ENCODE results near the gene POLR1A.

The POLR1A gene

GRCh38 chr2:86105252-86105968, at the start of gene POLR1A:
POLR1A (minus strand) TSS chr2:86105886; CDS start chr2:86105776, 110 bp downstream.
- DNase-seq: peak; percentile 90

GRCh38 chr2:86150502-86150901, 44.8 kb upstream of the POLR1A start:
- DNase-seq: no peak

GRCh38 chr2:86147793-86148192, 42.1 kb upstream of the POLR1A start:
- DNase-seq: no peak

DNA sequence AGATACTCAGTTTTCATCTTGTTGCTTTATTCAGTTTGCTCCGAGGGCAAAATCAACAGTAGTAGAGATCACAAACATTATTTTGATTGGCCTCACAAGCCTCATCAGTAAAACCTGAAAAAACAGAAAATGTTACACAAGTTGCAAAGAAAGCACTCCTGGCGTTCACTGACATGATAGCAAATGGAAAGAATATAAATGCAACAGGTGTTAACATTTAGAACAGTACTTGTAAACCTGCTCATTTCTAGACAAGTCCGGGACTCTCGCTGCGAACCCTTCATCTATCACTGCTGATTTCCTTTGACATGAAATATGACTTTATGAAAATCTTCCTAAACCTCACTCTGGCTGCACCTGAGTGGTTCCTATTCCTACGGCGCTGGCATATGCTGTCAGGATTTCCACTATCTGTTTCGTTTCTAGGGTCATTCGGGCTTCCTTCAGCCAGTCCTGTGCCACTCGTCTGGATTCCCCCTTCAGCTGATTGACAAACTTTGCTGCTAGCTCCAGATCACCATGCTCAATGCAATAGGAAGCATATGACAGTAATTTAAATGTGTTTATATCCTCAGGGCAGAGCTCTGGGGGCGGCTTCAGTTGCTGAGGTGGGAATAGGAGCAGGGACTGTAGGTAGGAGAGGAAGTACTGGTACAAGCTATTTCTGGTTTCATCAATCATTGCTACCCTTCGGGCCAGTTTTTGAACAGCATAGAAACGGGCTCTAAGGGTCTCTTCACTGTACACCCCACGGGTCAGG, 38.4 kb upstream of the POLR1A start:
- DNase-seq: no peak

DNA sequence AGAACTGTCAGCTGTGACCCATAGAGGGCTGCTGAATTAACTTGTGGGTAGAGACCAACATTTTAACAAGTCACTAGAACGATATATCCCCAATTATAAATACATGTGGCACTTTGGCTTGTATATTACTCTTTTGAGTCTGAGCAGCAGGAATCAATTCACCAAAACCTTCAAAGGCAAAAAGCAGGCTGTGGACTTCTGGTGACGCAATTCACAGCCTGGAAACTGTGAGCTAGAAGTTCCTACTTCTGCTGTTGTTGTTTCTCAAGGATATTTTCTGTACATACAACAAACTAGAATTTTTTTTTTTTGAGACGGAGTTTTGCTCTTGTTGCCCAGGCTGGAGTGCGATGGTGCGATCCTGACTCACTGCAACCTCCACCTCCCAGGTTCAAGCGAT, 37.6 kb upstream of the POLR1A start:
- peak; percentile 71 for DNase-seq

DNA sequence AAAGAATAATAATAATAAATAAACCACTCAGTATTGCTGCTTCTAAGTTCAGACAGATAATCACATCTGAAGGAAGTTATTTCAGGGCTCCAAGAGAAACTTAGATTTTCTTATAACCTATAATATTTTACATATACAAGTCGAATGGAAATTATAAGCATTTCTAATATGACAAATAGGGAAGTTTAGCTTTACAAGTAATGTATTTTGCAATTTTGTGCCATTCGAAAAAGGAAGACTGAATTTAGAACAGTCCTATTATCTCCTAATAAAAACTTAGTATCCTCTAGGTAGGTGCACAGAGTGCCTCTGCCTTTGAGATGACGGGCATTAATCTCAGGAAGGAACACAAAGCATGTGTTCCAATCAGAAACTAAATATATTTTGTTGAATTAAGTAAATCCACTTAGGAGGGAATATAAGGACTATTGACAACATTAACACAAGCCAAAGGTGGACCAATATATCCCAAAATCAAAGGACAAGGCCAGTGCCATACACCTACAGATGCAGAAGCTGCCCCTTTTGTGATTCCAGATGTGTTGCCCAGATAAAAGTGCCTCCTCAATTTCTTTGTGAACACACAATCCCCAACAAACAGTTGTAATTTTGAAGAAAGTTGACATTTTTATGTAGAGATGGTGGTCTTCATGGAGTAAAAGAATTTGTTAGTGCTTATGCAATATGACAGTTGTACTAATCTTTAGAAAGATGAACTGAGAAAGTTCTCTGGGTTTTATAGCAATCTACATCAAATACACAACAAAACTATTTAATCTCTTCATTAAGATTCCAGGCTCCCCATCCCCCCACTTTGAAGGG, 37.0 kb upstream of the POLR1A start:
- peak; percentile 61 for DNase-seq

GRCh38 chr2:86140969-86141392, 35.3 kb upstream of the POLR1A start:
- DNase-seq: peak; percentile 29

- DNase-seq: no peak
Measured at GRCh38 chr2:86139981-86140380, 34.3 kb upstream of the POLR1A start.

- DNase-seq: no peak
Measured at GRCh38 chr2:86138736-86139625, 33.3 kb upstream of the POLR1A start.

- DNase-seq: no peak
Measured at GRCh38 chr2:86136141-86136540, 30.5 kb upstream of the POLR1A start.

- DNase-seq: no peak
Measured at GRCh38 chr2:86135653-86136052, 30.0 kb upstream of the POLR1A start.

DNA sequence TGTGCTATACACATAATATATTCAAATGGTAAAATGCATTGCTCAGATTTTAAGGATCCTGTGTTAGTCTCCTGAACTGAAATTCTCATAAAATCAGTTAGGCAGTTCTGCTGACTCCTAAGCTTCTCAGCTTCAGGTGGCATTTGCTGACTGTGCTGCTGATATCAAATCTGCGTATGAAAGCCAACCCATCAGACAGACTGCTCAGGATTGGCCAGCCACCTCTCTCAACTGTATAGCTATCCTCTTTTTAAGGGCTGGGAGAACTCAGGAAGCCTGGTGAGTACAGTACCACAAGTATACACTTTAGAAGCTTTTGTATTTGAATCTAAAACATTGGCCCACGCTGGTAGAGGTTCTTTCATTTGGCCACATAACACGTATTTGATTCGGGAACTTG, 29.0 kb upstream of the POLR1A start:
- DNase-seq: no peak

GRCh38 chr2:86124683-86125082, 19.0 kb upstream of the POLR1A start:
- no peak for DNase-seq

DNA sequence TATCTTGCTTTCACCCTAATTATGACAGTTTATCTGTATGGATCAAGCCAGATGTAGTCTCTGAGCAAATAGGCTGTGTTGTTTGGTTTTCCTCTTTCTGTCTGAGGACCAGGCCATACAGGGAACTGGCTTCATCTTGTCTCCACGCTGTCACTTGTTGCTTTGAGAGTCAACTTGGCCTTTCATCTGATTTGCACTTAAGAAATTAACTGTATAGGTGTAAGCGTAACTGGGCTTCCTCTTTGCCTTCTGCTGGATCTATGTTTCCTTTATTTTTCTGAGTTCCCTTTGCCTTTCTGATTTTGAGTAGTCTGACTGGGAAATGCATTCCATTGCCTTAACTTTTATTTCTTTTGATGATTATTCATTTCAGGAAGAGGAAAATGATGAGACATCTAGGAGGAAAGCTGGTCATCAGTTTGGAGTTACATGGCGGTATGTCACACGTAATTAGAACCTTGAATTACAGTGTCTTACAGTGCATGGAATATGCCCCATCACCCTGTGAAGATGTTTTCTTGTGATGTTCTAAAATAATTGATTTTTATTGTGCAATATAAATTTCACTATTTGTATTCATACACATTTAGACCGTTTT, 17.7 kb upstream of the POLR1A start:
- DNase-seq: peak; percentile 56

DNA sequence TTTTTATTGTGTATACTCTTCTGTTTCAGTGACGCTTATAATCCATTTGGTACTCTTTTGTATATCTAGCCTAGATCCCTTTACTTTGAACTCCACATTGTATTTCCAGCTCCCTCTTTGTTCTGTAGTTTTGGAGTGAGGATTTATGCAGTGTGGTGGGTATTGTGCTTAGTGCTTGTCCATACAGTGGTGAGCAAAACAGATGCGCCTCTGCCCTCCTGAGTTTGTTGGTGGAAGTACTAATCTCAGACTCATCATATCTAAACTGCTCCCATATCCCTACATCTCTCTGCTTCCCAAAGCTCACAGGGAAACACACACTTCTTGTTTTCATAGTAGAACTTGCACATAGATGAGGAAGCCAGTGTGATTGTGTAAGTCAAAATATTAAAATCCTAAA, 12.4 kb upstream of the POLR1A start:
- no peak for DNase-seq

DNA sequence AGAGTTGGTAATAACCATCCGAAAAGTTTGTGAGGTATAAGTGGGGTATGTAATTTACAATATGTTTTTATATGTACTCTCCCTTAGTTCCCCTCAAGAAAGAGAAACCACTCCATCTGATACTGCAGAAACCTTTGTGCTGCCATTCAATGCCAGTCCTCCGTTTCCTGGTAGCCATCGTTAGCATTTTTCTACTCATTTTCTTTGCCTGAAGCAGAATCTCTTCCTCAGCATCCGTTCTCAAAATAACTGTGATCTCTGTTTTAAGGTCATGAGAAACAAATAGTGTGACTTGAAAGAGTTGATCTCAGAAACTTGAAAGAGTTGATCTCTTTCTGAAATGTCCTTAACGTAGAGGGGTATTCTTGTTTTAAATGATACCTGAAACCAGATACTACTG, 1.3 kb upstream of the POLR1A start:
- peak; percentile 19 for DNase-seq

GRCh38 chr2:86105969-86106945, 571 bp upstream of the POLR1A start, which contains the start of gene PTCD3:
PTCD3 (plus strand) TSS chr2:86106235; CDS start chr2:86106248, 13 bp downstream.
- peak; percentile 98 for DNase-seq

DNA sequence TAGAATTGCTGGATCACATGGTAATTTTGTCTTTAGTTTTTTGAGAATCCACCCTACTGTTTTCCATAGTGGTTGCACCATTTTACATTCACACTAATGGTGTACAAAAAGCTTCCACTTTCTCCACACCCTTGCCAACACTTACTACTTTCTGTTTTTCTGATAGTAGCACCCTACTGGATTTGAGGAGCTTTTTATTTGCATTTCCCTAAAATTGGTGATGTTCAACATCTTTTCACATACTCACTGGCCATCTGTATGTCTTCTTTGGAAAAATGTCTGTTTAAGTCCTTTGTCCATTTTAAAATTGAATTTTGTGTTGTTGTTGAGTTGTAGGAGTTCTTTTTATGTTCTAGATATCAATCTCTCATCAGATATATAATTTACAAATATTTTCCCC, 3.5 kb downstream of the POLR1A start:
- DNase-seq: no peak

- no peak for DNase-seq
Measured at GRCh38 chr2:86097913-86098312, 7.8 kb downstream of the POLR1A start.

GRCh38 chr2:86097114-86097896, 8.4 kb downstream of the POLR1A start:
- DNase-seq: peak; percentile 37

All from inflammatory macrophage treated with lipopolysaccharide for 4 hours (primary cell).